IMR-90 (cell line): ENCODE measurements around the gene METTL14. TPM values are rescaled to one million over a fixed set of nuclear protein-coding genes. Genes with fewer than 3 reads are reported as not detected.
"Not testable (repeated sequence)": the region's sequence is repeated elsewhere in the genome, so short reads cannot be mapped to it uniquely, and the experiment has no call there.

Experiments
- ATAC-seq: fragments of 200-7000 bp; cut with Tn5 transposase; 2 replicates; pipeline ENCODE4 v1.9.1; 2020; ENCODE audit warnings: low read depth, mild to moderate bottlenecking, moderate library complexity
- BruUV-seq: library from RNA; stranded (reverse); fragments of 400-500 nt; replicated peaks from 2 replicates; lab custom pipeline; 2021; lab: Mats Ljungman, UMichigan
- CTCF ChIA-PET: fragments of 300-600 bp; formaldehyde crosslinking; extraction: SDS; loops from one replicate; lab custom pipeline; 2021; ENCODE audit warnings: antibody characterized with exemption; lab: Yijun Ruan, JAX
- POLR2A ChIA-PET: fragments of 300-600 bp; sonication (Branson Sonifier 250); formaldehyde crosslinking; loops from one replicate; lab custom pipeline; 2022; ENCODE audit warnings: antibody characterized with exemption; ENCODE audit not compliant: unreplicated experiment; lab: Charles Lee
- DNase-seq: peaks from one replicate; pipeline ENCODE4 v3.0.0; 2013
- H2AFZ ChIP-seq: replicated peaks from 2 replicates; pipeline ENCODE3; 2013; ENCODE audit warnings: low read length, mild to moderate bottlenecking; ENCODE audit not compliant: poor library complexity
- H2AK5ac ChIP-seq: 2 replicates; pipeline ENCODE4 v1.6.1; 2013; ENCODE audit warnings: low read depth, low read length, inconsistent platforms
- H2AK9ac ChIP-seq: replicated peaks from 2 replicates; pipeline ENCODE3; 2013; ENCODE audit warnings: mild to moderate bottlenecking, low read depth, low read length, moderate library complexity; ENCODE audit not compliant: poor library complexity
- H2BK120ac ChIP-seq: 2 replicates; pipeline ENCODE4 v1.6.1; 2013; ENCODE audit warnings: low read depth, low read length, inconsistent platforms
- H2BK15ac ChIP-seq: 3 replicates; pipeline ENCODE4 v1.6.1; 2013; ENCODE audit warnings: low read depth, low read length, inconsistent platforms
- H2BK20ac ChIP-seq: 2 replicates; pipeline ENCODE4 v1.6.1; 2013; ENCODE audit warnings: low read depth, mild to moderate bottlenecking, inconsistent platforms, low read length, moderate library complexity
- H2BK5ac ChIP-seq: 2 replicates; pipeline ENCODE4 v1.6.1; 2013; ENCODE audit warnings: mild to moderate bottlenecking, low read depth, low read length, inconsistent platforms; ENCODE audit not compliant: poor library complexity, severe bottlenecking
- H3K14ac ChIP-seq: replicated peaks from 2 replicates; pipeline ENCODE4 v1.6.1; 2013; ENCODE audit warnings: low read depth, low read length, inconsistent platforms
- H3K18ac ChIP-seq: 2 replicates; pipeline ENCODE4 v1.6.1; 2013; ENCODE audit warnings: low read depth, low read length, control low read depth
- H3K23ac ChIP-seq: 2 replicates; pipeline ENCODE4 v1.6.1; 2013; ENCODE audit warnings: low read depth, low read length, inconsistent platforms
- H3K27ac ChIP-seq: 2 replicates; pipeline ENCODE4 v1.5.1; 2013; ENCODE audit warnings: mild to moderate bottlenecking, control low read depth, low read length; ENCODE audit not compliant: insufficient read depth
- H3K27me3 ChIP-seq: 2 replicates; pipeline ENCODE4 v1.6.1; 2013; ENCODE audit warnings: low read length; ENCODE audit not compliant: control insufficient read depth, insufficient read depth
- H3K36me3 ChIP-seq: 2 replicates; pipeline ENCODE4 v1.6.1; 2013; ENCODE audit warnings: low read length, mixed read lengths; ENCODE audit not compliant: control insufficient read depth, insufficient read depth
- H3K4ac ChIP-seq: 2 replicates; pipeline ENCODE4 v1.6.1; 2013; ENCODE audit warnings: low read depth, low read length, inconsistent platforms
- H3K4me1 ChIP-seq: 2 replicates; pipeline ENCODE4 v1.6.1; 2013; ENCODE audit warnings: low read length, mixed read lengths; ENCODE audit not compliant: control insufficient read depth, insufficient read depth
- H3K4me2 ChIP-seq: 2 replicates; pipeline ENCODE4 v1.6.1; 2013; ENCODE audit warnings: low read depth, mild to moderate bottlenecking, control low read depth, low read length, moderate library complexity
- H3K4me3 ChIP-seq: 2 replicates; pipeline ENCODE4 v1.5.1; 2013; ENCODE audit warnings: low read depth, mild to moderate bottlenecking, control low read depth, low read length, moderate library complexity; ENCODE audit not compliant: insufficient read depth
- H3K56ac ChIP-seq: 2 replicates; pipeline ENCODE4 v1.6.1; 2013; ENCODE audit warnings: low read length, inconsistent platforms; ENCODE audit not compliant: insufficient read depth; ENCODE audit errors: extremely low read depth
- H3K79me1 ChIP-seq, 2 experiments: 2 replicates each; pipeline ENCODE4 v1.6.1; 2013; ENCODE audit warnings: low read length in 2 of 2, inconsistent platforms in 1 of 2, low read depth in 1 of 2
- H3K9ac ChIP-seq: 2 replicates; pipeline ENCODE4 v1.6.1; 2013; ENCODE audit warnings: low read depth, low read length, control low read depth
- H3K9me1 ChIP-seq: 2 replicates; pipeline ENCODE4 v1.6.1; 2013; ENCODE audit warnings: low read length, inconsistent platforms; ENCODE audit not compliant: insufficient read depth
- H3K9me3 ChIP-seq: 2 replicates; pipeline ENCODE4 v1.6.1; 2013; ENCODE audit warnings: low read length; ENCODE audit not compliant: control insufficient read depth, insufficient read depth
- H4K20me1 ChIP-seq: 2 replicates; pipeline ENCODE4 v1.6.1; 2013; ENCODE audit warnings: low read length, inconsistent platforms; ENCODE audit not compliant: insufficient read depth
- H4K5ac ChIP-seq: 2 replicates; pipeline ENCODE4 v1.6.1; 2013; ENCODE audit warnings: mild to moderate bottlenecking, low read depth, low read length, control low read depth
- H4K8ac ChIP-seq, 2 experiments: 2 replicates each; pipeline ENCODE4 v1.6.1; 2013; ENCODE audit warnings: low read depth in 2 of 2, low read length in 2 of 2, control low read depth in 1 of 2, inconsistent platforms in 1 of 2
- H4K91ac ChIP-seq: 2 replicates; pipeline ENCODE4 v1.6.1; 2013; ENCODE audit warnings: low read depth, low read length, inconsistent platforms; ENCODE audit not compliant: insufficient read depth
- RAD21 ChIP-seq: IDR thresholded peaks from 2 replicates; pipeline ENCODE4 v1.6.1; 2012; ENCODE audit warnings: low read length, improper control_type of control experiment
- SMC3 ChIP-seq: fragments of 150-350 bp; IDR thresholded peaks from 2 replicates; pipeline ENCODE4 v1.6.1; 2016; ENCODE audit warnings: low read depth, mild to moderate bottlenecking, antibody characterized with exemption, low read length, moderate library complexity
- WGBS, 2 experiments: methylation state at CpG; one replicate each; pipeline versions ENCODE4 v1.1.5 to v1.1.7; 2013; ENCODE audit warnings: missing lambda C conversion rate in 2 of 2; ENCODE audit not compliant: insufficient read length in 1 of 2; ENCODE audit errors: extremely low coverage in 2 of 2; 5-methylcytosine and 5-hydroxymethylcytosine counted together
- dilution Hi-C: fragments of 300-500 bp; cut with HindIII; formaldehyde crosslinking; loops from one replicate; pipeline ENCODE4 v1.14.3; 2018; ENCODE audit warnings: low sequenced_read_pairs; ENCODE audit not compliant: unreplicated experiment
- in situ Hi-C: fragments of 300-500 bp; cut with MboI; formaldehyde crosslinking; loops from 3 replicates; pipeline ENCODE4 v1.14.3; 2019; ENCODE audit warnings: low sequenced_read_pairs, inconsistent platforms, mixed read lengths
- intact Hi-C: fragments of 100-400 bp; cut with micrococcal nuclease; formaldehyde crosslinking; loops from 2 replicates; pipeline ENCODE4 v1.10.0; 2022
- polyA plus RNA-seq, 3 experiments: library from polyadenylated mRNA; depleted of rRNA; stranded (reverse); fragments of >200 nt; gene quantifications; 2 replicates each; pipeline ENCODE4 v1.2.3, GENCODE V29; 2012; ENCODE audit warnings: low replicate concordance in 1 of 3
- total RNA-seq: library from RNA; depleted of rRNA; stranded (reverse); fragments of >200 nt; gene quantifications from 2 replicates; pipeline ENCODE4 v1.2.3, GENCODE V29; 2012
- TF ChIP-seq, protein P1 (sequence below): conservative IDR thresholded peaks from 2 replicates; pipeline ENCODE4 v1.5.1; 2012; ENCODE audit warnings: mild to moderate bottlenecking, low read depth, low read length, improper control_type of control experiment

METTL14 gene
- total and polyA plus RNA-seq, 2 of the 4 experiments (the other 2 are of a cell fraction): 5.0 to 9.3 TPM

DNA sequence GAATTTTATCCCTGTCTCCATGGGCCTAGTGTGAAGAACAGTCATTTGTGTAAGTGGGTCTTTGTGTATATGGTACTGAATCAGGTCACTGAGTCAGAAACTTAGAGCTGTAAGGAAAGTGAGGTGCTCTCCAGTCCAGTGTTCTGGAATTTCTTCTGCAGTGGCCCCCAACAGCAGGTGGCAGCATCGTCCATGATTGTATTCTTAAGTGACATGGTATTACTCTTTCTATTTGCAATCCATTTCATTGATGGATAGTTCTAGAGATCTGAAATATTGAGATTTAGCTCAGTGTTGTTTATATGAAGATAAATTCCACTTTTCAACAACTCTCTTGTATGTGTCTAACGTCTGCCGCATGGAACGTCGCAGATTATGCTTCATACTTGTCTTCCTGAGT lies 20.5 kb upstream of the METTL14 start:
- H3K9me3 ChIP-seq, POLR2A ChIA-PET, H3K4ac ChIP-seq, H3K36me3 ChIP-seq, H2BK120ac ChIP-seq, H3K27me3 ChIP-seq, intact Hi-C loops, H4K8ac ChIP-seq, H3K4me2 ChIP-seq, H2AK9ac ChIP-seq, H4K91ac ChIP-seq, H3K18ac ChIP-seq, H3K27ac ChIP-seq, H4K5ac ChIP-seq, H3K4me1 ChIP-seq, H3K56ac ChIP-seq, ATAC-seq, H3K4me3 ChIP-seq, in situ Hi-C loops, H3K79me1 ChIP-seq, H2AK5ac ChIP-seq, H3K9ac ChIP-seq, H3K9me1 ChIP-seq, H2AFZ ChIP-seq, H3K23ac ChIP-seq, dilution Hi-C loops, H3K14ac ChIP-seq, BruUV-seq, H2BK20ac ChIP-seq, H4K20me1 ChIP-seq, H2BK5ac ChIP-seq, H2BK15ac ChIP-seq: not testable (repeated sequence)
- DNase-seq: peak; percentile 24
- TF ChIP-seq, protein P1, sequence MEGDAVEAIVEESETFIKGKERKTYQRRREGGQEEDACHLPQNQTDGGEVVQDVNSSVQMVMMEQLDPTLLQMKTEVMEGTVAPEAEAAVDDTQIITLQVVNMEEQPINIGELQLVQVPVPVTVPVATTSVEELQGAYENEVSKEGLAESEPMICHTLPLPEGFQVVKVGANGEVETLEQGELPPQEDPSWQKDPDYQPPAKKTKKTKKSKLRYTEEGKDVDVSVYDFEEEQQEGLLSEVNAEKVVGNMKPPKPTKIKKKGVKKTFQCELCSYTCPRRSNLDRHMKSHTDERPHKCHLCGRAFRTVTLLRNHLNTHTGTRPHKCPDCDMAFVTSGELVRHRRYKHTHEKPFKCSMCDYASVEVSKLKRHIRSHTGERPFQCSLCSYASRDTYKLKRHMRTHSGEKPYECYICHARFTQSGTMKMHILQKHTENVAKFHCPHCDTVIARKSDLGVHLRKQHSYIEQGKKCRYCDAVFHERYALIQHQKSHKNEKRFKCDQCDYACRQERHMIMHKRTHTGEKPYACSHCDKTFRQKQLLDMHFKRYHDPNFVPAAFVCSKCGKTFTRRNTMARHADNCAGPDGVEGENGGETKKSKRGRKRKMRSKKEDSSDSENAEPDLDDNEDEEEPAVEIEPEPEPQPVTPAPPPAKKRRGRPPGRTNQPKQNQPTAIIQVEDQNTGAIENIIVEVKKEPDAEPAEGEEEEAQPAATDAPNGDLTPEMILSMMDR: peak; percentile 34
- TF ChIP-seq SMC3 (peak; percentile 12; the same call in 1 of the 2 replicates), RAD21 (0 out of 2 replicates have a peak, but pooled peaks have one; percentile 16)
- CTCF ChIA-PET: interaction anchor here (1.4 kb wide), 1 partner anchor 19 kb away, joined by 3 read pairs; no protein-coding TSS in a partner anchor
- WGBS, 2 experiments: no CpG with 5 or more reads among the region's 5 CpGs

DNA sequence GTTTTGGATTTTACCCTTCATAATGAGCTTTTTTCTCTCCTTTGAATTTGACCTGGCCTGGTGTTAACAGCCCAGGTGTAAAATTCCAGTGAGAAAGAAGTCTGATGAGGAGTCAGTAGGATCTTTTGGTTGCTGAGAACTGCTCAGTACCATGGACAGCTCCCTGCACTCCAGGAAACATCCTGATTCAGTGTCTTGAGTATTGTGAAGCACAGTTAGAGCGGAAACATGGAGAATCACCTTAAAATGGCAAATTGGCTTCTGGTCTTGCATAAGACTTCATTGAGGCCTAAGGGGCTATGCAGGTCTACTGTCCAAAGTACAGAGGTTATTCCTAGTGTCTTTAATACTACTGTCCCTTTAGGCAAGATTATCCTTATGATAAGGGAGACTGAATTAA lies 16.0 kb upstream of the METTL14 start:
- H3K9ac ChIP-seq, H3K56ac ChIP-seq, dilution Hi-C loops, H3K9me1 ChIP-seq, H3K23ac ChIP-seq, H3K4me2 ChIP-seq, H3K14ac ChIP-seq, intact Hi-C loops, CTCF ChIA-PET, H3K4me1 ChIP-seq, in situ Hi-C loops, H3K4ac ChIP-seq, H3K36me3 ChIP-seq, H3K9me3 ChIP-seq, H2AFZ ChIP-seq, H2AK9ac ChIP-seq, H4K20me1 ChIP-seq, H3K79me1 ChIP-seq, H2AK5ac ChIP-seq, H3K27me3 ChIP-seq, H3K27ac ChIP-seq, H4K8ac ChIP-seq, POLR2A ChIA-PET, H2BK15ac ChIP-seq, H2BK20ac ChIP-seq, H2BK5ac ChIP-seq, H4K5ac ChIP-seq, H2BK120ac ChIP-seq, BruUV-seq, H4K91ac ChIP-seq, H3K4me3 ChIP-seq, H3K18ac ChIP-seq, ATAC-seq: not testable (repeated sequence)
- no CpG with 5 or more reads among the region's 1 CpG for WGBS, 2 experiments
- peak; percentile 80 for DNase-seq
